GM20000 (cell line): ENCODE measurements around the gene PBX2.

Source experiments
- DNase-seq: peaks from one replicate; pipeline ENCODE4 v3.0.0; 2012; ENCODE audit warnings: low spot score
- CTCF ChIP-seq: IDR thresholded peaks from 2 replicates; pipeline ENCODE4 v1.5.1; 2012; ENCODE audit warnings: mild to moderate bottlenecking, control low read depth; ENCODE audit errors: extremely low read depth, missing control alignments

PBX2 gene

GRCh38 chr6:32222333-32223230 is 32.6 kb upstream of the PBX2 start:
- no peak for TF ChIP-seq CTCF
- DNase-seq: no peak

- TF ChIP-seq CTCF: no peak
- DNase-seq: no peak
Observed at GRCh38 chr6:32220021-32220420, 30.0 kb upstream of the PBX2 start.

GRCh38 chr6:32218167-32218566 is 28.2 kb upstream of the PBX2 start:
- DNase-seq: no peak
- TF ChIP-seq CTCF: no peak

GRCh38 chr6:32216998-32217397 is 27.0 kb upstream of the PBX2 start:
- DNase-seq: no peak
- TF ChIP-seq CTCF: no peak

GRCh38 chr6:32216285-32216684 is 26.3 kb upstream of the PBX2 start:
- no peak for TF ChIP-seq CTCF
- DNase-seq: no peak

GRCh38 chr6:32215617-32216016 is 25.6 kb upstream of the PBX2 start:
- DNase-seq: no peak
- TF ChIP-seq CTCF: no peak

GRCh38 chr6:32214126-32214525 is 24.1 kb upstream of the PBX2 start:
- no peak for DNase-seq
- TF ChIP-seq CTCF: no peak
